ENCODE results near the gene CDCP2.

CDCP2 gene

DNA sequence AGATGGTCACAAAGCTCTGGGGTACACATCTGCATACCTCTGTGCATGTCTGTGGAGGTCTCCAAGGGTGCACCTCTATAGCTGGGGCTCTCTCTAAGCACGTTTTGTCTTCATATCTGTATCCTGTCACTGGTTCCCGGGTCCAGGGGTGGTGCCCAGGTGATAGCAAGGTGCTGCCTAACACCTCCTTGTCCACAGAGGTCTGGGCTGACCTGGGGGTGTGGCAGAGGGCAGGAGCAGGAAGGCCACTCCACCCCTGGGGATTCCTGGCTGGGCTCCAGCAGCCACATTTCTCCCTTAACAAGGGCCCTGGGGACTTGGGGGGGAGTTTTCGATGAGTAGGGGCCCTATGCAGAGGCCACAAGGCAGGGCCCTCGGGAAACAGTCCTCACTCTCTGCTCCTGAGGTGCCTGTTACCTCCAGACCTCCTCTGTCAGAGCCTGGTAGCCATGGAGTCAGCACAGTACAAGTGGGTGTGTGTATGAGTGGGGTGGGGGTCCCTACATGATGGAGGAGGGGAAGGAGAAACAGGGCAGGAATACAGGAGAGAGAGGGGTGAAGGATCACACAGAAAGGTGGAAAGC lies 7.0 kb upstream of the CDCP2 start:
- ATAC-seq (replicated peaks) (no peak), DNase-seq (no peak)
- Mint-ChIP-seq H3K27me3 (no peaks in the 10 kb centered on the region), H3K9me3 (no peaks in the 10 kb centered on the region), H3K36me3 (no peaks in the 10 kb centered on the region), H3K4me3 (no peak overlapping the region), H3K4me1 (no peaks in the 10 kb centered on the region), H3K27ac (no peak overlapping the region)

DNA sequence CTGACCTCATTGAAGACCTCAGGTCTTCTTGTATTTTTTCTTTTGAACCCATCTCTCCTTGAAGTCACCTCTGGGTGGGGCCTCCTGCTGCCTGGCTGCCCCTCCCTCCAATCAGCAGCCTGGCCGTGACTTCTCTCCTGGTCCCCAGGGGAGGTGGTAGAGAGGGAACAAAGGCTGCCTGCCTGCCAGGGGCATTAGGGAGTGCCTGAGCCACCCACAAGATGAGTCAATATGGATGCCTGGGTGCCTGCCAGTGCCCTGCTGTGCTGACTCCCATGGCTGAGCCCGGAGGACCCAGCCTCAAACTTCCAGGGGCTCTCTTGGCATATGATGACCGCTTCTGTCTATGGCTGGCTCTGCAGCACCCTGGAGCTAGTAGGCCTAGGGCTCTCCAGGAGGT lies 5.3 kb upstream of the CDCP2 start:
- no peaks in the 10 kb centered on the region for H3K27me3 Mint-ChIP-seq

DNA sequence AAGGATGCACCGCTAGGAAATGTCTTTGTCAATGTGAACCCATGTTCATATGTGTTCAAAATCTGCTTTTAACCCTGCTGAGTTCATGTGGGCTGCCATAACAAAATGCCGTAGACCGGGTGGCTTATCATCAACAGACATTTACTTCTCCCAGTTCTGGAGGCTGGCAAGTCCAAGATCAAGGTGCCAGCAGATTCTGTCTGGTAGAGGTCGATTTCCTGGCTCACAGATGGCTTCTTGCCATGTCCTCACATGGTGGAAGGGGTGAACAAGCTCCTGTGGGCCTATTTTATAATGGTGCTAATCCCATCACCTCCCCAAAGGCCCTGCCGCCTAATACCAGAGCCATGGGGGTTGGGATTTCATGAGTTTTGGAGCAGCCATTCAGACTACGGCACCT lies 4.6 kb upstream of the CDCP2 start:
- ATAC-seq (replicated peaks) (no peak), DNase-seq (no peak)
- H3K4me3 Mint-ChIP-seq = no peak overlapping the region
- no peaks in the 10 kb centered on the region for H3K4me1 Mint-ChIP-seq
- no peaks in the 10 kb centered on the region for H3K36me3 Mint-ChIP-seq
- no peaks in the 10 kb centered on the region for H3K9me3 Mint-ChIP-seq
- H3K27me3 Mint-ChIP-seq = no peaks in the 10 kb centered on the region
- H3K27ac Mint-ChIP-seq = no peak overlapping the region

More for the DNA sequence above, 5.3 kb upstream of the CDCP2 start:
- no peak for ATAC-seq (replicated peaks)
- no peaks in the 10 kb centered on the region for H3K36me3 Mint-ChIP-seq
- no peak overlapping the region for H3K4me3 Mint-ChIP-seq
- H3K27ac Mint-ChIP-seq = no peak overlapping the region
- H3K4me1 Mint-ChIP-seq = no peaks in the 10 kb centered on the region
- no peak for DNase-seq
- H3K9me3 Mint-ChIP-seq = no peaks in the 10 kb centered on the region

DNA sequence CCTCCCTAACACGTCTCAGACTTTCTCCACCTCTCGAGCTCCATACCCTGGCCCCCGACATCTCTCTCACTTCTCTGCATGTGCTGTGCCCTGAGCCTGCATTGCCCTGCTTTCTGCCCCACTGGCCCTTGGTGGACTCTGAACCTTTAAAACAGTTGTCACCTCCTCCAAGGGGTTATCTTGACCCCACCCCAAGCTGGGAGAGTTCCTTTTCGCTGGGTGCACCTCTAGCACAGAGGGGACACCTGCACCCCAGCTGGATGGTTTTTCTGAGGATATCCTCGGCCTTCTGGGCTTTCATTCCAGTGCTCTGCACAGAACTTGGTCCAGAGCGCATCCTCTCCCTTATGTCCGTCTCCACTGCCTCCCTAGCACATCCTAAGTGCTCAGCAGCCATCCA lies 4.2 kb upstream of the CDCP2 start:
- no peak for ATAC-seq (replicated peaks)
- no peaks in the 10 kb centered on the region for H3K4me1 Mint-ChIP-seq
- H3K36me3 Mint-ChIP-seq = no peaks in the 10 kb centered on the region
- no peaks in the 10 kb centered on the region for H3K9me3 Mint-ChIP-seq
- no peak for DNase-seq
- no peaks in the 10 kb centered on the region for H3K27me3 Mint-ChIP-seq
- H3K27ac Mint-ChIP-seq = peak overlapping the region; percentile 63
- no peak overlapping the region for H3K4me3 Mint-ChIP-seq

DNA sequence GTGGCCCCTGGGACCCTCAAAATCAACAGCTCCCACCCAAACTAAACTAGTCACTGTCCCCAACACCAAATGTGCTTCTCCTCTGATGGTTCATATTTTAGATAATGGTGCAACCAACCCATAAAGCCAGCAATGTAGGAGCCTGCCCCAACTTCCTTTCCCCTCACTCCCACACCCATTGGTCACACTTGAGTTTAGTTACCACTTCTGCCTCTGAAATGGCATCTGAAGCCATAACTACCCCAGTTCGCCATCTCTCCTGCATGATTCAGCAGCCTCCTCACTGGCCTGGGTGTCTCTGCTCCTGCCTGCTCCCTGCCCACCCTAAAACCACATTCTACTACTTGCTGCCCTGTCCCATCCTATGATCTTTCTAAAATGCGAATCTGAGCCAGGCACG lies 3.4 kb upstream of the CDCP2 start:
- Mint-ChIP-seq H3K27me3 (no peaks in the 10 kb centered on the region), H3K36me3 (no peaks in the 10 kb centered on the region), H3K4me3 (no peak overlapping the region), H3K4me1 (no peaks in the 10 kb centered on the region), H3K9me3 (no peaks in the 10 kb centered on the region), H3K27ac (no peak overlapping the region)
- ATAC-seq (replicated peaks) (no peak), DNase-seq (no peak)

DNA sequence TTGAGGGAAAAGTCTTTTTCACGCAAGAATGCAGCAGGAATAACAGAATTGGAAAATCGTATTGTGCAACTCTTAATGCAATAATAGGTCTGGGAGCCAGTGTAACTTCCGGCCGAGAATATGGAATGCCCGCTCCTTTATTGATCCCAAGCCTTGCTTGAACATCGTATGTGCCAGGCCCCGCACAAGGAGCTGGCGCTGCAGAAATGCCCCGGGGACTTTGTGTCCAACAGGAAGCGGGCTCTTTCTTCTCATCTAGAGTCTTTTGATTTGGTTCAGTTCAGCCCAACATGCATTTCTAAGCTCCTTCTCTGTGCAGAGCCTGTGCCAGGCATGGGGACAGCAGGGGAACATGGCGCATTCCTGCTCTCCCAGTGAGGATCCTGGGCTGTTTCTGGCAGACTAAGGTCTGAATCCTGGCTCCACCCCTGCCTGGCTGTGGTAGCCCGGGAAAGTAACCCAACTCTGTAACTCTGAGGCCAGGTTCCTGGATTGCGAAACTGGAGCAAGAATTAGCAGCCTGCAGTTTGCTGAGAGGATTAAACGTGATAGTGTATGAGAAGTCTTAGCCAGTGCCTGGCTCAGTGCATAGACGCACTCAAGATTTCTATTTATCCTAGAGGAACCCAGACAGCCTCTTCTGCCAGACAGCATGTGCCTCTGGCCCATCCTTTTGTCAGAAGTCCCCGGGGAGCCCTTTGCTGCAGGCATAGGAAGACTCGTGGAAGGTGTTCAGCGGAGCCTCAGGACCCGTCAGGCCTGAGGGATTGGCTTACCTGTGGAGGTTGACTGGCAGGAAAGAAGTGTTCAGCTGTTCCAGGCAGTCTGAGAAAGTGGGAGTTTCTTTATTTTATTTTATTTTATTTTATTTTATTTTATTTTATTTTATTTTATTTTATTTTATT lies 987 bp upstream of the CDCP2 start:
- Mint-ChIP-seq H3K36me3 (no peaks in the 10 kb centered on the region), H3K9me3 (no peaks in the 10 kb centered on the region), H3K4me1 (no peaks in the 10 kb centered on the region), H3K27ac (no peak overlapping the region), H3K4me3 (no peak overlapping the region), H3K27me3 (no peaks in the 10 kb centered on the region)
- ATAC-seq (replicated peaks) = no peak
- no peak for DNase-seq

DNA sequence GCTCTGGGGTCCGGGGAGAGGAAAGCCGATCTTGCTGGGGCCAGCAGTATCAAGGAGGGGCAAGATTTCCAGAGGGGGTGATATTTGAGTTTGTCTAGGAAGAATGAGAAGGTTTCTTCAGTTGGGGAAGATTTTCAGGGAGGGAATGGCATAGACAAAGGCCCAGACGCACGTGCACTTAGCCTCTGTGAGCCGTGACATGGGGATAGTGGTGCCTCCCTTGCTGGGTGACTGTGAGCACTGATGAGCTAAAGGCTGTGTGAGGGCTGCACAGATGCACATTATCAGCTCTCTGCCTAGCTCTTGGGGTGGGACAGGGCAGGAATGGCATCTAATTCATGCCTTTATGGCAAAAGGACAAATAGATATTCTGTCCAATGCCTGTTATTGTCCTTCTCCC lies 1.8 kb downstream of the CDCP2 start:
- no peak overlapping the region for H3K27ac Mint-ChIP-seq
- no peaks in the 10 kb centered on the region for H3K36me3 Mint-ChIP-seq
- H3K4me1 Mint-ChIP-seq = no peaks in the 10 kb centered on the region
- ATAC-seq (replicated peaks) (no peak), DNase-seq (no peak)
- H3K9me3 Mint-ChIP-seq = no peaks in the 10 kb centered on the region
- no peak overlapping the region for H3K4me3 Mint-ChIP-seq
- H3K27me3 Mint-ChIP-seq = no peaks in the 10 kb centered on the region

DNA sequence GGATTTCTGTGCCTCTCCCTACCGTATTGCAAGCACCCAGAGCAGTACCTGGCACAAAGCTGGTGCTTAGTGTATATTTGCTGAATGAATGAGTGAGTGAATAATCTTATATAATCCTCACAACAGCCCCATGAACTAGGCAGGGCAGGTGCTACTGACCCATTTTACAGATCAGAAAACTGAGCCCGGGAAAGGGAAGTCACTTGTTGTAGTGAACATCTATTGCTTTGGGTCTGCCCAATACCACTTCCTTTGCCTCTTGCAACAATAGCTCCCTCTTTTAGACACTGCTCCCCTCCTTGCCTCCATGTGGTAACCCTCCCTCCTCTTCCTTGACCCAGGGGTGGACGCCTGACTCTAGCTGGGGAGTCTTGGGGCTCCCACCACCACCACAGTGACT lies 3.1 kb downstream of the CDCP2 start:
- H3K9me3 Mint-ChIP-seq = no peaks in the 10 kb centered on the region
- H3K27ac Mint-ChIP-seq = no peak overlapping the region
- no peaks in the 10 kb centered on the region for H3K4me1 Mint-ChIP-seq
- DNase-seq = no peak
- no peak overlapping the region for H3K4me3 Mint-ChIP-seq
- no peaks in the 10 kb centered on the region for H3K36me3 Mint-ChIP-seq
- H3K27me3 Mint-ChIP-seq = no peaks in the 10 kb centered on the region
- no peak for ATAC-seq (replicated peaks)

DNA sequence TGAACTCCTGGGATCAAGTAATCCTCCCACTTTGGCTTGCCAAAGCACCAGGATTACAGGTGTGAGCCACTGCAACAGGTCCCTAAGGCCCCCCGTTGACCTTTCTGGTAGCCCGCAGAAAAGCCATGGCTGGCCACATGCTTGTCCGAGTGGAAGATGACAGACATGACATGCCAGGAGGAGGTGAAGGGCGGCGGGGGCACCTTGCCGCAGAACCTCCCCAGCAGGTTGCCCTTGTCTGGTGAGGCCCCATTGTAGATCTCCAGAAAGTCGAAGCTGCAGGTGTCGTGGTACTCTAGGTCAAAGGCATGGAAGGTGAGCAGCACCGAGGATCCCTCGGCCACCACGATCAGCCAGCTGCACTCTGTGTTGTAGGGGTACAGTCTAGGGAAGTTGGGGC lies 8.4 kb downstream of the CDCP2 start:
- no peak overlapping the region for H3K27ac Mint-ChIP-seq
- no peaks in the 10 kb centered on the region for H3K36me3 Mint-ChIP-seq
- no peaks in the 10 kb centered on the region for H3K27me3 Mint-ChIP-seq
- H3K9me3 Mint-ChIP-seq = no peaks in the 10 kb centered on the region
- no peak overlapping the region for H3K4me3 Mint-ChIP-seq
- no peak for ATAC-seq (replicated peaks)
- no peaks in the 10 kb centered on the region for H3K4me1 Mint-ChIP-seq
- no peak for DNase-seq

DNA sequence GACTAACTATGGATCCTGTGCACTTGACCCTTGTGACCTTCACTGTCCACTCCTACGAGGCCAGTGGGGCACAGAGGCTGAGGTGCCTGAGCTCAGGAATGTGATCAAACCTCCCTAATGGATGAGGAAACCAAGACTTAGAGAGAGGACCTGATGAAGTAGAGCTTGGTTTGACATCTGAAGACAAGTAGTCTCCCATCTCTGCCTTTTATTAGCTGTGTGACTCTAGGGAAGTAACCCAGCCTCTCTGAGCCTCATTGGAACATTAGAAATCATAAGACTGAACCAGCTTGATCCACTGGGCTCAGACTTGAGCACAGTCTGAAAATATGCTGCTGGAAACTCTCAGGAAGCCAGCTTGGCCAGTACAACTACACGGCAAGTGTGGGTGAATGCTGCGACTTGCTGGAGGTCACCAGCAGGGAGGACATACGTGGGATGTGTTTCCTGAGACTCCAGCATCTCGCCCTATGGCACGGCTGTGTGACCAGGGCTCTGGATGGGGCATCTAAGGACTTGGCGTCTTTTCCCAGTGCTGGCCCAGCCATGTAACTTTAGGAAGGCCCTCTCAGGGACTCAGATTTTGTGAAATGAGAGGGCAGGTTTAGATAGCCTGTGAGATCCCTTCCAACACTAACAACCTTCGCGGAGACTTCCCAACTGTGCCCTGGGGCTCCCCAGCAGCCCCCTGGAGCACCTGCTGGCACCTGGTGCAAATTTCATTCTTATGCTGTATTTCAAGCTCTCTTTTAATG lies 10.5 kb downstream of the CDCP2 start:
- DNase-seq (no peak), ATAC-seq (replicated peaks) (no peak)
- no peaks in the 10 kb centered on the region for H3K36me3 Mint-ChIP-seq
- H3K27me3 Mint-ChIP-seq = no peaks in the 10 kb centered on the region
- no peaks in the 10 kb centered on the region for H3K4me1 Mint-ChIP-seq
- H3K4me3 Mint-ChIP-seq = no peak overlapping the region
- no peak overlapping the region for H3K27ac Mint-ChIP-seq
- H3K9me3 Mint-ChIP-seq = no peaks in the 10 kb centered on the region

DNA sequence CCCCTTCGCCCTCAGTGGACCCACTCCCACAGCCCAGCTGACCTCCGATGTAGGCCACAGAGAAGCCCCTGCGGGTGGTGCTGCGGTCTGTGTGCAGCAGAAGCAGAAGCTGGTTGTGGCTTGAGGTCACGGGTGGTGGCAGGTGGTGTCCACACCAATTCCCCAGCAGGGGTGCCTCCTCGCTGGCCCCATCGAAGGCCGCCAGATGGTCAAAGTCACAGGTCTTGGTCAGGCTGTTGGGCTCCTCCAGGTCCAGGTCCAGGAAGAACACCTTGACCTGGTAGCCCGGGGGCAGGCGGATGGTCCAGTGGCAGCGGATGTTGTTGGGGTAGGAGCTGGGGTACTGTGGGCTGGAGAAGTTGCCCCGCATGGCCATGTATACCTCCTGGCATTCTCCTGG lies 13.1 kb downstream of the CDCP2 start:
- no peak for ATAC-seq (replicated peaks)
- H3K36me3 Mint-ChIP-seq = no peaks in the 10 kb centered on the region

DNA sequence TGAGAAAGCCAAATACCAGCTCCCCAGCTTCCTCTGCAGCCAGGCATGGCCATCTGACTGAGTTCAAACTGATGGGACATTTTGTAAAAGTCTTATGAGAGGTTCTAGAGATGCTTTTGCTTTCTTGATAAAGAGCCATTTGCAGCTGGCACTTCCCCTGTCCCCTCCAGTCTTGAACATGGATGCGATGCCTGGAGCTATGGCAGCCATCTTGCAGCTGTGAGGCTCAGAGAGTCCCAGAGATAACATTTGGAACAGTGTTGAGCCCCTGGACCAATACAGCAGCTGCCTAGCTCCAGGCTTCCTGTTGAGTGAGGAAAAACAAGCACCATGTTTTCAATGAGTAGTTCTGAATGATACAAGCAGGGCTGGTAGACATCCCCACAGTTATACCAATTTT lies 13.8 kb downstream of the CDCP2 start:
- no peak for DNase-seq
- H3K36me3 Mint-ChIP-seq = no peaks in the 10 kb centered on the region
- H3K9me3 Mint-ChIP-seq = no peaks in the 10 kb centered on the region
- no peak overlapping the region for H3K4me3 Mint-ChIP-seq
- ATAC-seq (replicated peaks) = no peak
- no peak overlapping the region for H3K27ac Mint-ChIP-seq
- peaks cover 4 to 5% of the 10 kb centered on the region in 2 donors for H3K27me3 Mint-ChIP-seq
- H3K4me1 Mint-ChIP-seq = no peaks in the 10 kb centered on the region

More for the DNA sequence above, 13.1 kb downstream of the CDCP2 start:
- Mint-ChIP-seq H3K4me1 (no peaks in the 10 kb centered on the region), H3K4me3 (no peak overlapping the region), H3K27ac (no peak overlapping the region), H3K27me3 (peaks cover 4 to 5% of the 10 kb centered on the region in 2 donors), H3K9me3 (no peaks in the 10 kb centered on the region)
- no peak for DNase-seq

DNA sequence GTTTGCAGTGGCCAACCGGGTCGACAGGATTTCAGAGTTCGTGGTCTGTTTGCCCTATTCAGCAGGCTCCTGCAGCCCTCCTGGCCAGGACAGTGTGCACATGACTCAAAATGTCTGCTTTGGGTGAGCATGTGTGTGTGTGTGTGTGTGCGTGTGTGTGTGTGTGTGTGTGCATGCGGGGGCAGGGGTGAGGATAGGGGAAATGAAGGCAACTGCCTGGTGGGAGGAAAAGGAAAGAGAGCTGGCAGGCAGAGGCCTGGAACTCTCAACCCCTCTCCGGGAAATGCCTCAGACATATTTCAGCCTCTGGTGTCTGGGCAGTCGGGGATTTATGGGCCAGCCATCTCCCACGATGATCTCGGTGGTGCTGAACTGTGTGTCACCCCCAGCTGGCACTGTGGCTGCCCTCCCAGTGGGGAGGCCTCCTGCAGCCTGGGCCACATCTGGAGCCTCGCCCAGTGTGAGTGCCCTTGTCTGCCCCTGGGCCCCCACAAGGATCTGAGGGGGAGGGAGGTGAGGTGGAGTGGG lies 15.2 kb downstream of the CDCP2 start:
- Mint-ChIP-seq H3K9me3 (no peaks in the 10 kb centered on the region), H3K4me1 (no peaks in the 10 kb centered on the region), H3K27me3 (peaks cover 4 to 5% of the 10 kb centered on the region in 2 donors), H3K4me3 (no peak overlapping the region), H3K27ac (no peak overlapping the region), H3K36me3 (no peaks in the 10 kb centered on the region)
- ATAC-seq (replicated peaks) = no peak
- DNase-seq = no peak

DNA sequence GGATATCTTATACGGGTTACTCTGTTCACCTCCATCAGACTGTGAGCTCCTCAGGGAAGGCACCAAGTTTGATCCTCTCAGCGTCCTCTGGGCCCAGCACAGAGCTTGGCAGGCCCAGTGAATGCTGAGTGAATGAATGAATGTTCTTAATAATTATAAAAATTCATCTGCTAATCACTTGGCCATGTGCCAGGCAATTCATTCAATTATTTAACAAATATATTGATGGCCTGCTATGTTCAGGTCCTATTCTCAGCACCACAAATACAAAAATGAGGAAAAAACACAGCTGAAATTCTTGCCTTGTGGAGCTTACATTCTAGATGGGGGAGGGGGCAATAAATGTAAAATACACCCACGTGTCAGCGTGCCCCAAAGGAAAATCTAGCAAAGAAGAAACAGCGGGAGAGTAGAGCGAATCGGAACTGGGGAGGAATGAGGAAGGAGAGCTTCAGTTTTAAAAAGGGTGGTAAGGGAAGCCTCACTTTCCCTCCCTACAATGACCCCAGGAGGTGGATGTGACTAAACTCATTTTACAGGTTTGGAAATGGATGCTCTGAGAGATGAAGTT lies 15.8 kb downstream of the CDCP2 start:
- no peaks in the 10 kb centered on the region for H3K9me3 Mint-ChIP-seq
- no peaks in the 10 kb centered on the region for H3K36me3 Mint-ChIP-seq
- H3K27me3 Mint-ChIP-seq = peaks cover 4 to 5% of the 10 kb centered on the region in 2 donors
- ATAC-seq (replicated peaks) (no peak), DNase-seq (no peak)
- no peak overlapping the region for H3K4me3 Mint-ChIP-seq
- no peaks in the 10 kb centered on the region for H3K4me1 Mint-ChIP-seq
- H3K27ac Mint-ChIP-seq = no peak overlapping the region
